Activated gamma-delta T cell treated with Interleukin-2 at 50 U/mL for 16 hours (primary cell): ENCODE measurements around the gene IHH.

ENCODE experiments used
- DNase-seq: peaks from one replicate; pipeline ENCODE4 v3.0.0-alpha.2; 2020

Gene IHH

DNA sequence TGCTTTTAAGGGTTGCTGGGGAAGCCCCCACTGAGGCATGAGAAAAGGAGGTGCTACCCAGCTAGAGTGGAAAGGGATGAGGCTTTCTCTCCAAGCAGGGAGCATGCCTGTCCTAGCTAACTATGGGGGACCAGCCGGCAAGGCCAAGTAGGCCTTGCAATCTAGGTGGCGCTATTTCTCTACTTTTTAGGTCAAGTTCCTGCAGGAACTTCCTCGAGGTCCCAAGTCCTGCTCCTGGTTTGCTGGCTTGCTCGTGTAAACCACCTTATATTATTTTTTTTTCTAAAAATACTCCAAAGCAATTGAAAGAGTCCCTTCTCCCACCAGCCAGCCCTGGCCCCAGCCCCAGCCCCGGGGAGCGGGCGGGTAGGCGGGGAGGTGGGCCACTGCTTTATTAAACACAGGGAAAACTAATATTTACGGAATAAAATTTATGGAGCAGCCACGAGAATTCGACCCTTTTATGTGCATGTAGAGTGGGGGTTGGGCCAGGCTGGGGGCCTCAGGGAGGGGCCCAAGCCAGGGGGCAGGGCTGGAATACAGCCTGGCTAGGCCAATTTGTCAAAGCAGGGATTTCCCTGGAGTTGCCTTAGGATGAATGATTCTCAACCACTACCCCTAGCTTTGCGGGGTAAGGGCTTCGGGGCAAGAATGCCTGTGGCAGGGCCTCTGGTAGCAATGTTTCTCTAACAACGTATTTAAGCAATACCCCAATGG, 12.8 kb upstream of the IHH start:
- no peak for DNase-seq

DNA sequence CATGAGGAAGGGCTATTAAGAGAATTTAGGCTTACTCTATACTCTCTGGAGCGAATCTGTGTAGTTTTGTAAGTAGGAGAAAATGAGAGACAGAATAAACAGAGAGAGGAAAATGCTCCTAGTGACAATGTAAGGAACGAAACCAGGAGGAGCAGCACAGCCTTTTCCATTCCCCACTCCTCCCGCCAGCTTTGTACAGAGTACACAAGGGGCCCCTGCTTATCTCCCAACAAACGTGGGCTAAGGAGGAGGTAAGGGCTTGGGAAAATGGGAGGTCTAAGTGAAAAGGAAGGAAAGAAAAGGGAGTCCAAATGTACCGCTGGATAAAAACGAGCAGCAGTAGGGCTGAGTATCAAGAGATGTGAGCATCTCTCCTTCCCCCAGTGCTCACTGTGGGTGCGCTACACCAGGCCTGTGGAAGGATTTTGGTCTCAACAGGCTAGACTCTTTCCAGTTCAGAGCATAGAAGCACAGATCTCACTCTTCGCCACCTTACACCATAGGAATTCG, 12.1 kb upstream of the IHH start:
- DNase-seq: no peak

DNA sequence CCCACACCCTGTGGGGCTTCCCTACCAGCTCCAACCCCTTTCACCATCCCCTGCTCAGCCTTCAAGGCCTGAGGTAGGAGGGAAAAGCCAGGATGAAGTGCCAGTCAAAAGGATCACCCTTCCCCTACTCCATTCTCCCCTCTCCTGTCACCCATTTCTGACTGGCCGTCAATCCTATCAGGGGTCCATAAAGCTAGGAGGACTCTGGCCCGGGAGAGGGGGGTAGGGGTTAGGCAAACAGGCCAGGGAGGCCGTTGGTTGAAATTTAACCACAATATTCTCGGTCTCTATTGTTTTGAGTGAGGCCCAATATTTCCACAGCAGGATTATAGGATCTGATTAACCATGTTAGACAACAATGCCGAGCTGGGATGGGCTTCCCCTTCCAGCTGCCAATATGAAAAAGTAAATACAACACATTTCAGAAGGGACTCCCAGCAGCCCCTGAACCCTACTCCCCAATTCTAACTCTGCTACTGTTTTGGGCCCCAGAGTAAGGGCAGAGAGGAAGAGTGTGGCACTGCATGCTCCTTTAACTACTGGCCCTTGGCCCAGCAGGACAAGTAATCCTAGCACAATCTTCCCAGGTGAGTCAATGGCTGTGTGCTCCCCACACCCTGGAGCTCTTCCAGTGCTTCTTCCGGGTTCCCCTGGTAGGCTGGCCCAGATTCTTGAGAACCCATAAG, 10.6 kb upstream of the IHH start:
- no peak for DNase-seq

- DNase-seq: no peak
Measured at GRCh38 chr2:219065484-219065883, 4.8 kb upstream of the IHH start.

GRCh38 chr2:219062081-219062480, 1.4 kb upstream of the IHH start:
- DNase-seq: no peak

DNA sequence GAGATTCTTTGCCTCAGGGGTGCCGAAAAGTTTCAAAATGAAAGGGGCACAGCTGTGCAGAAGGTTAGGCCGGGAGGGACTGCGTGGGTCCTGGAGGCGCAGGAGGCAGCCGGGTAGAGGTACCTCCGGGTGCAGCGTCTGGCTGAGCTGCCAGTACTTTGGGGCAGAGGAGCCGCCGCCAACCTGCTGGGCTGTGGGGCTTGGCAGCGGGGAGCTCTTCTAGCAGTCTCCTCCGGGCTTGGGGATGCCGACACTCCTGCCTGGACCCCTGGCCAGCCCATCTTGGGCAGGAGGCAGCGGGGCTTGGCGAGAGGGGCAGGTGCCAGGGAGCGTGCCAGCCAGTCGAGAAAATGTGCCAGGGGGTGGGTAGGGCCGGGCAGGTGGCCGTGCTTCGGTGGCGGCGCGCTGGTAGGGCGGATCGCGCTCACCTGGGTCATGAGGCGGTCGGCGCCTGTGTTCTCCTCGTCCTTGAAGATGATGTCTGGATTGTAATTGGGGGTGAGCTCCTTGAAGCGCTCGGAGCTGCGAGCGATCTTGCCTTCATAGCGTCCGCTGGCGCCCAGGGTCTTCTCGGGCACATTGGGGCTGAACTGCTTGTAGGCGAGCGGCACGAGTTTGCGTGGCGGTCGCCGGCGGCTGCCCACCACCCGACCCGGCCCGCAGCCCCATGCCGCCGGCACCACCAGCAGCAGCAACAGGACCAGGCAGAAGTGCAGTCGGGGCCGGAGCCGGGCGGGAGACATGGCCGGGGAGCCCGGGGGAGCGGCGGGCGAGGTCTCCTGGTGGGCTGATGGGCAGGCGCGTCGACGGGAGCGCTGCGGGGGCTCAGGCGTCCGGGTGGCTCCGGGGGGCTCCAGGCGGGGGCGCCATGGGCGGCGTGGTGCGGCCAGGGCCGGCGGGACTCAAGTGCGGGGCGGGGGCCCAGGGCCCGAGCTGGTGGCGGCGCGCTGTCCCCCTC, 717 bp downstream of the IHH start:
- no peak for DNase-seq

DNA sequence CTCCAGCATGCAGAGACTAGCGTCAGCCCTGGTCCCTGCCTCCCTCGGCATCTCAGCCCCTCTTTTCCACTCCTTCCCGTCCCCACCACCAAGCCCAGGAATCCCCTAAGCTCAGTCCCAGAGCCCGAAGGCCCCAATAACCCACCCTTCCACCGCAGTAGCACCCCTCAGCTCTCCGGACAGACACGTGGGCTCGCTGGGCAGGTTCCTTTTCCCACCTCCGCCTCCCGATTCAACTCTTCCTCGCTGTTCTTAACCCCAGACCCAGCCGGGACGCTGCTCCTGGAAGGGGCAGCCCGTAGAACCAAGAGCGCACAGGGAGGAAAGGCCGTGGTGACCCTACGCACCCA, 1.4 kb downstream of the IHH start:
- DNase-seq: no peak

- no peak for DNase-seq
Measured at GRCh38 chr2:219058541-219059374, 2.0 kb downstream of the IHH start.

GRCh38 chr2:219057709-219058540, 2.8 kb downstream of the IHH start:
- DNase-seq: peak; percentile 70

DNA sequence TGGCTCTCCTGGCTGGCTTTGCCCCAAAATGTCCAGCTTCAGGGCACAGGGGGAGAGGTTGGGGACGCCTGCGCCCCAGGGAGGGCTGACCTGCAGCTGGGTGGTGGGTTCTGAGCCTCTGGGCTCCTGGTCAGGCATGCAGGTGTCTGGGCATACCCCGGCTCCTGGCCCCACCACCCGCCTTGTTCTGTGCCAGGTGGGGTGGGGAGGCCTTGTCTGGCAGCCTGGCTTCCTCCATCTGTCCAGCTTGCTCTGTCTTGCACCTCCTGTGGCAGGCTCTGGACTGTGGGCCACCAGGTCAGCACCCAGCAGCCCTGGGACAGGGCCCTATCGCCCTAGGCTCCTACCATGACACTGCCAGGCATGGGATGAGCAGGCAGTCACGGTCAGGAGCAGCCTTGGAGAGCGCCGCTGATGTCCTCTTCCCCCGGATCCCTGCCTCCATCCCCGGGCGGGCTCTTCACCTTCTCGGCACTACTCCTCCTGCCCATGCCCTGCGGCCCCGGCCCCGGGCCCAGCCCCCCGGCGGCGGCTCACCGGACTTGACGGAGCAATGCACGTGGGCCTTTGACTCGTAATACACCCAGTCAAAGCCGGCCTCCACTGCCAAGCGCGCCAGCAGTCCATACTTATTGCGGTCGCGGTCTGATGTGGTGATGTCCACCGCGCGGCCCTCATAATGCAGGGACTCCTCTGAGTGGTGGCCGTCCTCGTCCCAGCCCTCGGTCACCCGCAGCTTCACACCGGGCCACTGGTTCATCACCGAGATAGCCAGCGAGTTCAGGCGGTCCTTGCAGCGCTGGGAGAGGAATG, 3.6 kb downstream of the IHH start:
- no peak for DNase-seq

- no peak for DNase-seq
Measured at GRCh38 chr2:219056176-219056895, 4.4 kb downstream of the IHH start.

- DNase-seq: no peak
Measured at GRCh38 chr2:219054956-219055903, 5.5 kb downstream of the IHH start.

DNA sequence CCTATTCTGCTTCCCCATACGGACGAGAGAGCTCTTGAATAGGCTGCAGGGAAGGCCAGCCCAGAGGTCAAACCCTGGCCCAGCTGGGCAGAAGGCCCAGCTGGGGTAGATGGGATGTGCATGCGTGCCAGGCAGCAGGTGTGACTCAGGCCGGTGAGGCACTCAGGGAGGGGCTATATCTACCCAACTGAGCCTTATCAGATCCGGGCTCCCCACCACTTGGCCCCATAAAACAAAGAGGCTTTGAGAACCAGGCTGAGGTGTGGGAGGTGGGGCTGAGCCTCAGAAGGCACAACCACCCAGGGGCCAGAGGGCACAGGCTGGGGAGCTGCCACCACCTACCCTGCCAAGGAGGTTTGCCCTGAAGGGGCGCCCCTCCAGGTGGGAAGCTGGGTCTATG, 11.4 kb downstream of the IHH start:
- no peak for DNase-seq

DNA sequence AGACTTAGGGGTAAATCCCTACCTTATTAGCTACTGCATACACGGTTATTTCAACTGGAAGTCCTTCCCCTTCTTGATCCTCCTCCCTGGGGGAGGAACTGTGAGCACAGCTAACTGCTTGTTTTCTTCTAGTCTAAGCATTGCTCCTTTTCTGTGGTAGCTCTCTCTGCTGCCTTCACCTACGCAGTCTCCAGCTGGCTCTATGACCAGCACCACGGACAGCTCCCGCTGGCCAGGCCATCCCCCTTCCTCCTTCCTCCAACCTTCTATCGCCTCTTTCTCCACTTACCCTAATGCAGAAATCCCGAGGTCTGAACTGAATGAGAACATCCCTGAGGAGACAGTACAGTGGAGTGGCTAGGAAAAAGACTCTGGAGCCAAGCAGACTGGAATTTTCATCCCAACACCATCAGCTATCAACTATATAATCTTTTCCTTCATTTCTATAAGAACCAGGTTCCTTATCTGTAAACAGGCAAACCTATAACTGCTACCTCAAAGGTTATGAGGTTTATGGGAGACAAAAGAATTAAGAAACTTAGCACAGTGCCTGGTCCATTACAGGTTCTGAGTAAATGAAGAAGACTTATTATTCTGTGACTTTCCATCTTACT, 14.7 kb downstream of the IHH start:
- DNase-seq: no peak

DNA sequence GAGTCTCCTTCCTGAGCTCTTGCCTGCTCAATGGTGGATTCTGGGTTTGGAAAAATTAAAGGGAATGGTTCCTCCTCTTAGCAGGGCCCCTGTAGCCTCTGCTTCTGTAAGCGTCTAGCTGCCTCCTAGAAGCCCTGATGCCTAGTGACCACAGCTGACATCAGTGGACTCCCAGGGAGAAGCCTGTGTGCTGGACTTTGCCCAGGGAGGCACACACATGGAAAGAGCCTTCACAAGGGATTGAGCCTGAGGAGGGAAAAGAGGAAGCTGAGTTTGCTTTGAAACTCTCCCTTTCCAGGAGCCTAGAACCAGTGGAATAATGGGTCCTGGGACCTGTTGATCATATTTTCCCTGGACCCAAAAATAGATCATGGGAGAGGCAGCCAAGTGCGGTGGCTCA, 18.0 kb downstream of the IHH start:
- no peak for DNase-seq

- no peak for DNase-seq
Measured at GRCh38 chr2:219042157-219042556, 18.6 kb downstream of the IHH start.

DNA sequence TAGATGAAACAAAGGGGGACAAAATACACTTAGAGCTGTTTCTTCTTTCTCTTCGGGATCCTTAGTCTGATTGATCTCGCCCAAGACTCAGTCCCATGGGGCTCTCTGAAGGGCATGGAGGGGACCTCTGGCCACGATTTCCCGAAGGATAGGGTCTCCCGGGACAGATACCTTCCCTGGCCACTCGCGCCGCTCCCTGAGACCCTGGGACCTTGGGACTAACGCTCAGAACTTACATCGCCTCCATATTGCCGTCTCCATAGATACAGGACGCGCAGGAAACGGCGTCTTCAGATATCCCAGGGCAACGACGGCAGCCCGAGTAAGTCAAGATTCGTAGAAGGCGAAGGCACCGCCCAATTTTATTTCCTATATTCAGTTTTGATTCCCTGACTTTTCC, 19.5 kb downstream of the IHH start, which contains the start of gene CFAP65:
TSS of gene CFAP65 (minus strand) at position 265 of the 400 bp plus-strand sequence. CDS start 2,468 bp downstream, outside the sequence.
- no peak for DNase-seq

DNA sequence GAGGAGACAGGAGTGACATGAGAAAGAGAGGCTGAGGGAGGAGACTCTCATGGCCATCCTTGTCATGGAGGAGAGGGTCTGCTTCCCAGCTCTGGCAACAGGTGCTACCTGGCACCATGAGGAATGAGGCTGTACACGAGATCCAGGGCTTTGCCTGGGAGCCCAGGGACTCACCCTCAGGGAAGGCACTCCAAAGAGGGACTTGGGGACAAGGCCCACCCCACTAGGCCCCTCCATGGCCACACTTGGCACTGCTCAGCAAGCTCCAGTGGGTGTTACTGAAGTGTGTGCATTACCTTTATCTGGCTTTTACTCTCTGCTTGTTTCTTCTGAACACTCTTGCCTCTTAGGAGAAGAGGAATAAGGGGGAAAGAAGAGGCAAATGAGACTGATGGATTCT, 22.1 kb downstream of the IHH start:
- no peak for DNase-seq
